IMR-90 (cell line): ENCODE data around the gene USP33. TPM values are rescaled to one million over a fixed set of nuclear protein-coding genes. Genes with fewer than 3 reads are reported as not detected.
"Not testable (repeated sequence)": the region's sequence is repeated elsewhere in the genome, so short reads cannot be mapped to it uniquely, and the experiment has no call there.

Experiments
- ATAC-seq: fragments of 200-7000 bp; cut with Tn5 transposase; 2 replicates; pipeline ENCODE4 v1.9.1; 2020; ENCODE audit warnings: low read depth, mild to moderate bottlenecking, moderate library complexity
- BruUV-seq: library from RNA; stranded (reverse); fragments of 400-500 nt; replicated peaks from 2 replicates; lab custom pipeline; 2021; lab: Mats Ljungman, UMichigan
- CTCF ChIA-PET: fragments of 300-600 bp; formaldehyde crosslinking; extraction: SDS; loops from one replicate; lab custom pipeline; 2021; ENCODE audit warnings: antibody characterized with exemption; lab: Yijun Ruan, JAX
- POLR2A ChIA-PET: fragments of 300-600 bp; sonication (Branson Sonifier 250); formaldehyde crosslinking; loops from one replicate; lab custom pipeline; 2022; ENCODE audit warnings: antibody characterized with exemption; ENCODE audit not compliant: unreplicated experiment; lab: Charles Lee
- DNase-seq: peaks from one replicate; pipeline ENCODE4 v3.0.0; 2013
- H2AFZ ChIP-seq: replicated peaks from 2 replicates; pipeline ENCODE3; 2013; ENCODE audit warnings: low read length, mild to moderate bottlenecking; ENCODE audit not compliant: poor library complexity
- H2AK5ac ChIP-seq: 2 replicates; pipeline ENCODE4 v1.6.1; 2013; ENCODE audit warnings: low read depth, low read length, inconsistent platforms
- H2AK9ac ChIP-seq: replicated peaks from 2 replicates; pipeline ENCODE3; 2013; ENCODE audit warnings: mild to moderate bottlenecking, low read depth, low read length, moderate library complexity; ENCODE audit not compliant: poor library complexity
- H2BK120ac ChIP-seq: 2 replicates; pipeline ENCODE4 v1.6.1; 2013; ENCODE audit warnings: low read depth, low read length, inconsistent platforms
- H2BK15ac ChIP-seq: 3 replicates; pipeline ENCODE4 v1.6.1; 2013; ENCODE audit warnings: low read depth, low read length, inconsistent platforms
- H2BK20ac ChIP-seq: 2 replicates; pipeline ENCODE4 v1.6.1; 2013; ENCODE audit warnings: low read depth, mild to moderate bottlenecking, inconsistent platforms, low read length, moderate library complexity
- H2BK5ac ChIP-seq: 2 replicates; pipeline ENCODE4 v1.6.1; 2013; ENCODE audit warnings: mild to moderate bottlenecking, low read depth, low read length, inconsistent platforms; ENCODE audit not compliant: poor library complexity, severe bottlenecking
- H3K14ac ChIP-seq: replicated peaks from 2 replicates; pipeline ENCODE4 v1.6.1; 2013; ENCODE audit warnings: low read depth, low read length, inconsistent platforms
- H3K18ac ChIP-seq: 2 replicates; pipeline ENCODE4 v1.6.1; 2013; ENCODE audit warnings: low read depth, low read length, control low read depth
- H3K23ac ChIP-seq: 2 replicates; pipeline ENCODE4 v1.6.1; 2013; ENCODE audit warnings: low read depth, low read length, inconsistent platforms
- H3K27ac ChIP-seq: 2 replicates; pipeline ENCODE4 v1.5.1; 2013; ENCODE audit warnings: mild to moderate bottlenecking, control low read depth, low read length; ENCODE audit not compliant: insufficient read depth
- H3K27me3 ChIP-seq: 2 replicates; pipeline ENCODE4 v1.6.1; 2013; ENCODE audit warnings: low read length; ENCODE audit not compliant: control insufficient read depth, insufficient read depth
- H3K36me3 ChIP-seq: 2 replicates; pipeline ENCODE4 v1.6.1; 2013; ENCODE audit warnings: low read length, mixed read lengths; ENCODE audit not compliant: control insufficient read depth, insufficient read depth
- H3K4ac ChIP-seq: 2 replicates; pipeline ENCODE4 v1.6.1; 2013; ENCODE audit warnings: low read depth, low read length, inconsistent platforms
- H3K4me1 ChIP-seq: 2 replicates; pipeline ENCODE4 v1.6.1; 2013; ENCODE audit warnings: low read length, mixed read lengths; ENCODE audit not compliant: control insufficient read depth, insufficient read depth
- H3K4me2 ChIP-seq: 2 replicates; pipeline ENCODE4 v1.6.1; 2013; ENCODE audit warnings: low read depth, mild to moderate bottlenecking, control low read depth, low read length, moderate library complexity
- H3K4me3 ChIP-seq: 2 replicates; pipeline ENCODE4 v1.5.1; 2013; ENCODE audit warnings: low read depth, mild to moderate bottlenecking, control low read depth, low read length, moderate library complexity; ENCODE audit not compliant: insufficient read depth
- H3K56ac ChIP-seq: 2 replicates; pipeline ENCODE4 v1.6.1; 2013; ENCODE audit warnings: low read length, inconsistent platforms; ENCODE audit not compliant: insufficient read depth; ENCODE audit errors: extremely low read depth
- H3K79me1 ChIP-seq, 2 experiments: 2 replicates each; pipeline ENCODE4 v1.6.1; 2013; ENCODE audit warnings: low read length in 2 of 2, inconsistent platforms in 1 of 2, low read depth in 1 of 2
- H3K9ac ChIP-seq: 2 replicates; pipeline ENCODE4 v1.6.1; 2013; ENCODE audit warnings: low read depth, low read length, control low read depth
- H3K9me1 ChIP-seq: 2 replicates; pipeline ENCODE4 v1.6.1; 2013; ENCODE audit warnings: low read length, inconsistent platforms; ENCODE audit not compliant: insufficient read depth
- H3K9me3 ChIP-seq: 2 replicates; pipeline ENCODE4 v1.6.1; 2013; ENCODE audit warnings: low read length; ENCODE audit not compliant: control insufficient read depth, insufficient read depth
- H4K20me1 ChIP-seq: 2 replicates; pipeline ENCODE4 v1.6.1; 2013; ENCODE audit warnings: low read length, inconsistent platforms; ENCODE audit not compliant: insufficient read depth
- H4K5ac ChIP-seq: 2 replicates; pipeline ENCODE4 v1.6.1; 2013; ENCODE audit warnings: mild to moderate bottlenecking, low read depth, low read length, control low read depth
- H4K8ac ChIP-seq, 2 experiments: 2 replicates each; pipeline ENCODE4 v1.6.1; 2013; ENCODE audit warnings: low read depth in 2 of 2, low read length in 2 of 2, control low read depth in 1 of 2, inconsistent platforms in 1 of 2
- H4K91ac ChIP-seq: 2 replicates; pipeline ENCODE4 v1.6.1; 2013; ENCODE audit warnings: low read depth, low read length, inconsistent platforms; ENCODE audit not compliant: insufficient read depth
- WGBS, 2 experiments: methylation state at CpG; one replicate each; pipeline versions ENCODE4 v1.1.5 to v1.1.7; 2013; ENCODE audit warnings: missing lambda C conversion rate in 2 of 2; ENCODE audit not compliant: insufficient read length in 1 of 2; ENCODE audit errors: extremely low coverage in 2 of 2; 5-methylcytosine and 5-hydroxymethylcytosine counted together
- dilution Hi-C: fragments of 300-500 bp; cut with HindIII; formaldehyde crosslinking; loops from one replicate; pipeline ENCODE4 v1.14.3; 2018; ENCODE audit warnings: low sequenced_read_pairs; ENCODE audit not compliant: unreplicated experiment
- in situ Hi-C: fragments of 300-500 bp; cut with MboI; formaldehyde crosslinking; loops from 3 replicates; pipeline ENCODE4 v1.14.3; 2019; ENCODE audit warnings: low sequenced_read_pairs, inconsistent platforms, mixed read lengths
- intact Hi-C: fragments of 100-400 bp; cut with micrococcal nuclease; formaldehyde crosslinking; loops from 2 replicates; pipeline ENCODE4 v1.10.0; 2022
- polyA plus RNA-seq, 3 experiments: library from polyadenylated mRNA; depleted of rRNA; stranded (reverse); fragments of >200 nt; gene quantifications; 2 replicates each; pipeline ENCODE4 v1.2.3, GENCODE V29; 2012; ENCODE audit warnings: low replicate concordance in 1 of 3
- total RNA-seq: library from RNA; depleted of rRNA; stranded (reverse); fragments of >200 nt; gene quantifications from 2 replicates; pipeline ENCODE4 v1.2.3, GENCODE V29; 2012

Gene USP33
- total and polyA plus RNA-seq, 2 of the 4 experiments (the other 2 are of a cell fraction) = 33.7 to 64.5 TPM

DNA sequence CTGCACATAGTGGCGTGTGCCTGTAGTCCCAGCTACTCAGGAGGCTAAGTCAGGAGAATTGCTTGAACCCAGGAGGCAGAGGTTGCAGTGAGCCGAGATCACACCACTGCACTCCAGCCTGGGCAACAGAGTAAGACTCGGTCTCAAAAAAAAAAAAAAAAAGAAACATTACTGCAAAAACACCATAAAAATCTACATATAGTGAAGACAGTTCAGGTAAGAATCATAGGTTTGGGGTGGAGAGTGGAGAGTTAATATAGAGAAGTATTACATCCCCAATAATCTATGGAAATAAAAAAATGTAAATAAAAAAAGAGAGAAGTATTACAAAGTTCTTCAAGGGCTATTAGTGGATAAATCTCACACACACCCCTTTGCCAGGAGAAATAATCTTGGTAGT lies 84.8 kb downstream of the USP33 start:
- H3K27ac ChIP-seq, H3K4ac ChIP-seq, H2BK120ac ChIP-seq, in situ Hi-C loops, H2BK5ac ChIP-seq, POLR2A ChIA-PET, dilution Hi-C loops, H3K36me3 ChIP-seq, H3K9me1 ChIP-seq, H2BK20ac ChIP-seq, H4K5ac ChIP-seq, H3K9ac ChIP-seq, H3K9me3 ChIP-seq, H2BK15ac ChIP-seq, CTCF ChIA-PET, H3K23ac ChIP-seq, H2AK9ac ChIP-seq, H4K8ac ChIP-seq, H2AFZ ChIP-seq, ATAC-seq, H3K18ac ChIP-seq, H3K14ac ChIP-seq, H3K56ac ChIP-seq, BruUV-seq, H4K91ac ChIP-seq, intact Hi-C loops, H3K4me3 ChIP-seq, H3K4me2 ChIP-seq, H2AK5ac ChIP-seq, DNase-seq, H3K27me3 ChIP-seq: not testable (repeated sequence)
- peaks cover 35% of the 10 kb centered on the region for H4K20me1 ChIP-seq
- H3K4me1 ChIP-seq = peaks cover 17% of the 10 kb centered on the region
- peaks cover 5 to 40% of the 10 kb centered on the region in 2 experiments; a peak in 2 of 4 replicates for H3K79me1 ChIP-seq
- no CpG with 5 or more reads among the region's 3 CpGs for WGBS, 2 experiments
